ENCODE measurements around the gene ADGRA1.

DNA sequence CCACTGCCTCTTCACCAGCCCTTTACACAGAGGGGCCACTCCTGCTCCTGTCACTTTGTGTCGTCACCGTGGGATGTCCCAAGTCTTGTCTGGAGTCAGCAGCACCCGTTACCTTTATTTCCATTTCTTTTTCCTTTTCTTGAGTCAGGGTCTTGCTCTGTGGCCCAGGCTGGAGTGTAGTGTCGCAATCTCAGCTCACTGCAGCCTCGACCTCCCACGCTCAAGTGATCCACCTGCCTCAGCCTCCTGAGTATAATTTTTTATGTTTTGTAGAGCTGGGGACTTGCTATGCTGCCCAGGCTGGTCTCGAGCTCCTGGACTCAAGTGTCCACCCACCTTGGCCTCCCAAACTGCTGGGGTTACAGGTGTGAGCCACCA is 28.6 kb upstream of the ADGRA1 start:
- TF ChIP-seq, protein P1, sequence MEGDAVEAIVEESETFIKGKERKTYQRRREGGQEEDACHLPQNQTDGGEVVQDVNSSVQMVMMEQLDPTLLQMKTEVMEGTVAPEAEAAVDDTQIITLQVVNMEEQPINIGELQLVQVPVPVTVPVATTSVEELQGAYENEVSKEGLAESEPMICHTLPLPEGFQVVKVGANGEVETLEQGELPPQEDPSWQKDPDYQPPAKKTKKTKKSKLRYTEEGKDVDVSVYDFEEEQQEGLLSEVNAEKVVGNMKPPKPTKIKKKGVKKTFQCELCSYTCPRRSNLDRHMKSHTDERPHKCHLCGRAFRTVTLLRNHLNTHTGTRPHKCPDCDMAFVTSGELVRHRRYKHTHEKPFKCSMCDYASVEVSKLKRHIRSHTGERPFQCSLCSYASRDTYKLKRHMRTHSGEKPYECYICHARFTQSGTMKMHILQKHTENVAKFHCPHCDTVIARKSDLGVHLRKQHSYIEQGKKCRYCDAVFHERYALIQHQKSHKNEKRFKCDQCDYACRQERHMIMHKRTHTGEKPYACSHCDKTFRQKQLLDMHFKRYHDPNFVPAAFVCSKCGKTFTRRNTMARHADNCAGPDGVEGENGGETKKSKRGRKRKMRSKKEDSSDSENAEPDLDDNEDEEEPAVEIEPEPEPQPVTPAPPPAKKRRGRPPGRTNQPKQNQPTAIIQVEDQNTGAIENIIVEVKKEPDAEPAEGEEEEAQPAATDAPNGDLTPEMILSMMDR (IDR thresholded peaks at IDR 0.05 in 4 of 5, conservative IDR thresholded peaks at IDR 0.05 in 1 of 5), result no peak
- no peak for TF ChIP-seq POLR2A (IDR thresholded peaks at IDR 0.05)

All from gastrocnemius medialis (tissue), 4 donors.